Ammon's horn (tissue), 1 donor: ENCODE data around the gene TRPM7.
"Not testable (repeated sequence)": the region's sequence is repeated elsewhere in the genome, so short reads cannot be mapped to it uniquely, and the experiment has no call there.

ENCODE experiments used
- DNase-seq: peaks from one replicate; pipeline ENCODE4 v3.0.0-alpha.2; 2016; ENCODE audit warnings: low spot score

TRPM7 gene

GRCh38 chr15:50670115-50670514, 16.5 kb downstream of the TRPM7 start:
- no peak for DNase-seq

GRCh38 chr15:50669611-50670010, 17.0 kb downstream of the TRPM7 start:
- no peak for DNase-seq

- DNase-seq = no peak
Observed at GRCh38 chr15:50665938-50666337, 20.7 kb downstream of the TRPM7 start.

- DNase-seq = no peak
Observed at GRCh38 chr15:50655555-50655954, 31.0 kb downstream of the TRPM7 start.

- DNase-seq = no peak
Observed at GRCh38 chr15:50653156-50653743, 33.3 kb downstream of the TRPM7 start.

- DNase-seq = no peak
Observed at GRCh38 chr15:50652671-50653070, 33.9 kb downstream of the TRPM7 start.

GRCh38 chr15:50641318-50641717, 45.3 kb downstream of the TRPM7 start:
- no peak for DNase-seq

GRCh38 chr15:50636146-50636545, 50.5 kb downstream of the TRPM7 start:
- no peak for DNase-seq

- no peak for DNase-seq
Observed at GRCh38 chr15:50633653-50634052, 52.9 kb downstream of the TRPM7 start.

GRCh38 chr15:50628421-50628820, 58.2 kb downstream of the TRPM7 start:
- no peak for DNase-seq

- DNase-seq = no peak
Observed at GRCh38 chr15:50627351-50628055, 59.1 kb downstream of the TRPM7 start.

- DNase-seq = no peak
Observed at GRCh38 chr15:50624616-50625168, 61.9 kb downstream of the TRPM7 start.

GRCh38 chr15:50622361-50622943, 64.1 kb downstream of the TRPM7 start:
- DNase-seq = not testable (repeated sequence)

- not testable (repeated sequence) for DNase-seq
Observed at GRCh38 chr15:50616960-50617359, 69.6 kb downstream of the TRPM7 start.

GRCh38 chr15:50616554-50616953, 70.0 kb downstream of the TRPM7 start:
- not testable (repeated sequence) for DNase-seq

- DNase-seq = no peak
Observed at GRCh38 chr15:50613600-50613999, 73.0 kb downstream of the TRPM7 start.

GRCh38 chr15:50607129-50607528, 79.5 kb downstream of the TRPM7 start:
- DNase-seq = no peak

- no peak for DNase-seq
Observed at GRCh38 chr15:50605462-50605861, 81.1 kb downstream of the TRPM7 start.

- not testable (repeated sequence) for DNase-seq
Observed at GRCh38 chr15:50602028-50602427, 84.6 kb downstream of the TRPM7 start.

- no peak for DNase-seq
Observed at GRCh38 chr15:50594311-50594710, 92.3 kb downstream of the TRPM7 start.

- DNase-seq = no peak
Observed at GRCh38 chr15:50593761-50594160, 92.8 kb downstream of the TRPM7 start.

GRCh38 chr15:50590288-50590687, 96.3 kb downstream of the TRPM7 start:
- DNase-seq = no peak

GRCh38 chr15:50577492-50577891, 109.1 kb downstream of the TRPM7 start:
- no peak for DNase-seq
